ENCODE results near the gene KCNQ4. TPM values are rescaled to one million over a fixed set of nuclear protein-coding genes. Genes with fewer than 3 reads are reported as not detected.
A peak's percentile ranks its signal among the peaks of the same experiment; 100 is the strongest.

Gene KCNQ4
- total and polyA plus RNA-seq, 2 donors: 2.0 to 13.1 TPM

DNA sequence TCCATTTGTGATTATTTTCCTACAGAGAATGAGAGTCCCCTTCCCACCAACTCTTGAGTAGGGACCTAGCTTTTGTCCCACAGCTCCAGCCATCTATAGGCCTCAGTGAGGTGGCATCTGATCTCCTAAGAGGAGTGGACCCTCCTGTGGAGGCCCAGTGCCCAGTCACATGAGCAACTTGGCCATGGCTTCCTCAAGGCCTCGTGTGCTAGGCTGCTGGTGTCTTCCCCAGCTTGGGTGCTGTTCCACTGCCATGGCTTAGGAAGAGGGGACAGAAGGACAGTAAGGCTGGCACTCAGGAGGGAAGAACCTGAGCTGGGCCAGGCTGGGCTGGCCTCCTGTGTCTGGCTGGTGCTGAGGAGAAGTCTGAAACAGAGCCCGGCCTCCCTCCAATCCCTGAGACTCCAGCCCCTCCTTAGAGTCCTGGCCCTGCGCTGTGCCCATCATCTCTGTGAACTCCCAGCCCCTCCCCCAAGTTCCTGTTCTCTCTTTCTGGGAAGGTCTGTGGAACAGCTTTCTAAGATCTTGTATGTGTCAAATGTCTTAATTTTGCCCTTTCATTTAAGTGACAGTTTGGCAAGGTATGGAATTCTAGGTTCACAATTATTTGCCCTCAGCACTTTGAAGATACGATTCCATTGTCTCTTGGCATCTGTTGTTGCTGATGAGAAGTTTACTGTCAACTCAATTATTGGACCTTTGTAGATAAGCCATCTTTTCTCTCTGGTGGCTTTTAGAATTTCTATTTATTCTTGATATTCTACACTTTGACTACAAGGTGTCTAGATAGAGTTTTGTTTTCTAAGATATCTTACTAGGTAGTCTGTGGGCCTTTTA, 7.1 kb upstream of the KCNQ4 start:
- DNase-seq (ENCODE audit: extremely low spot score): no peak
- 96% methylated on average over 4 of the region's 4 CpGs for WGBS
- Histone ChIP-seq H3K27ac (ENCODE audit: low read depth) (no peak overlapping the region), H3K4me1 (ENCODE audit: insufficient read depth) (no peaks in the 10 kb centered on the region), H3K4me3 (ENCODE audit: low read depth, low read length) (no peak overlapping the region), H3K36me3 (ENCODE audit: insufficient read depth) (no peaks in the 10 kb centered on the region)

DNA sequence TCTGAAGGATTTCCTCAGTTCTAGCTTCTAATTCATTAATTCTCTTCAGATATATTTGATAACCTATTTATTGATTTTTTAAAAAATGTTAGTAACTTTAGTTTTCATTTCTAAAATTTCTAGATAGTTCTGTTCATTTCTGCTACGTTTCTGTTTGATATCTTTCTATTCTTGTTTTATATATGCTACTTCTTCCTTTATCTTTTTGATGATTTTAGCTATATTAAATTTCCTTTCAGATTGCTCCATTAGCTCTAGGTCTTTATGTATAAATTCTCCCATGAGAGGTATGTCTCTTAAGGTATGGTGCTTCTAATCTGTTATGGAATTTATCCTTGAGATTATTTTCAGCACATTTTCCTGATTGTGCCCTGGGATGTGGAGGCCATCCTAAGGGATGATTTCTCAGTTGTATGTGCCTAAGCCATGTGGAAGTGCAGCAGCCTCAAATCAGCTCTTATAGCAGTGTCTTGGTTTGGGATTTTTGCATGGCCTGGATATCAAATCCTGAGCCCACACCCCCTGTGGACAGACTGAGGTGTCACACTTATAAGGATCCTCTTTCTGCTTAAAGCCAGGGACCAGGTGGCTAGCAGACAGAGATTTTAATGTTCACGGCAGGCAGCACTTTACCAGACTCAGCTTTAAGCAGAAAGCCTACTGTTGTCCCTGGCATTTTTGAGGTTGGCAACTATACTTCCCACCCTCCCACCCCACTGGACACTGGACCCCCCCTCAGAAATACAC, 6.2 kb upstream of the KCNQ4 start:
- no peaks in the 10 kb centered on the region for H3K4me1 ChIP-seq (ENCODE audit: insufficient read depth)
- 97% methylated on average over 2 of the region's 2 CpGs for WGBS
- H3K27ac ChIP-seq (ENCODE audit: low read depth): no peak overlapping the region
- H3K36me3 ChIP-seq (ENCODE audit: insufficient read depth): no peaks in the 10 kb centered on the region
- no peak for DNase-seq (ENCODE audit: extremely low spot score)
- no peak overlapping the region for H3K4me3 ChIP-seq (ENCODE audit: low read depth, low read length)

DNA sequence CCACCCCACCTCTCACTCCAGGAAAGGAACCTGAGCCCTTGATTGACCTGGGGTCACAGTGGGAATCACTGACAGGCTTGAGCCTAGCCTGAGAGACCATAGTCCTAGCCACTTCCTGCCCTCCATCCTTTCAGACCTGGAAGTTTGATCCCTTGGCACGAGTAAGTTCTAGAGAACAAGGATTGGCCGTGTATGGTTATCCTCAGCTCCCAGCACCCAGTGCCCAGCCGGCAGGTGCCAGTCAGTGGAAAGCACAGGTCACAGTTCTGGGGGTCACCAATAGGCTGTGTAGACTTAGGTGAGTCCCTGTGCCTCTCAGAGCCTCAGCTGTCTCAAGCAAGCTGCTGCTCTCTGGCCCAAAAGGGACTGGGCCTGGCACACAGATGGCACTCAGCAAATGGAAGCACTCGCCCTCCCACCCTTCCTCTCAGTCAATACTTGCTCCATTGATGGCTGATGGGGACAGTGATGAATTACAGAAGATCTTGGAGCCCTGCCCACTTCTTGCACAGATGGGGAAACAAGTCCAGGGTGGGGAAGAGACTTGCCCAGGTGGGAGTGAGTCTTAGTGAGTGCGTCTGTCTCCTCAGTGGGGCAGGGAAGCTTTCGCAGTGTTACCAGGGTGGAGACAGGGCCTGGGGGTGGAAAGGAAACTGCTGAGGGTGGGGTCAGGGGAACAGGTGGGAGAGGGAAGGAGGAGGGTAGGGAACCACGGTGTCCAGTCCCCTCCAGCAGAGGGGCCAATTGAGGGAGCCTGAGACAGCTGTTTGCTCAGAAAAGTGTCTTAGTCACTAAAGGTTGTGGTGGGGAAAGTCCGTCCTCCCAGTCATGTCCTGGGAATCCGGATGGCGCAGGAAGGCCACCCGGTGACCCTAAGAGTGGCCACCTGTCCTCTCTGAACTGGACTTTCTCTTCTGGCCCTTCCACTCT, 2.6 kb upstream of the KCNQ4 start:
- 80% methylated on average over 11 of the region's 11 CpGs for WGBS
- Histone ChIP-seq H3K36me3 (ENCODE audit: insufficient read depth) (no peaks in the 10 kb centered on the region), H3K27ac (ENCODE audit: low read depth) (no peak overlapping the region), H3K4me3 (ENCODE audit: low read depth, low read length) (no peak overlapping the region), H3K4me1 (ENCODE audit: insufficient read depth) (peaks cover 2% of the 10 kb centered on the region)
- DNase-seq (ENCODE audit: extremely low spot score): no peak

DNA sequence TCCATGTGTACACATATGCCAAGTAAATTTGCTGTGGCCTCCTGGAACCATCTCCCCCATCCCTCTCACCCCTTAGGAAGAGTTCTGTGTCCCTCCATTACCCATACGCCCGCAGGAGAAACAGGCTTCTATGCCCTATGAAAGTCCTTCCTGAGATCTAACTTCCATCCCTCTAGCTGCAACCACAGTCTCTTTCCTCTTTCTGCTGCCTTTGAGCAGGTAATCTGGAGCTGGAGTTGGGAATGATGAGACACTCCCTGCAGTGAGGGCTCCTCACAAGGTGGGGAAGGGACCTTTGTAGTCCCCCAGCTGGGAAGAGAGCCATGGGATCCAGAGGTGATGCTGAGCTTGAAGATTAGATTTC, 2.0 kb upstream of the KCNQ4 start:
- no peak for DNase-seq (ENCODE audit: extremely low spot score)
- no peak overlapping the region for H3K27ac ChIP-seq (ENCODE audit: low read depth)
- H3K36me3 ChIP-seq (ENCODE audit: insufficient read depth): no peaks in the 10 kb centered on the region
- H3K4me3 ChIP-seq (ENCODE audit: low read depth, low read length): no peak overlapping the region
- 92% methylated on average over 2 of the region's 2 CpGs for WGBS
- H3K4me1 ChIP-seq (ENCODE audit: insufficient read depth): peaks cover 2% of the 10 kb centered on the region

DNA sequence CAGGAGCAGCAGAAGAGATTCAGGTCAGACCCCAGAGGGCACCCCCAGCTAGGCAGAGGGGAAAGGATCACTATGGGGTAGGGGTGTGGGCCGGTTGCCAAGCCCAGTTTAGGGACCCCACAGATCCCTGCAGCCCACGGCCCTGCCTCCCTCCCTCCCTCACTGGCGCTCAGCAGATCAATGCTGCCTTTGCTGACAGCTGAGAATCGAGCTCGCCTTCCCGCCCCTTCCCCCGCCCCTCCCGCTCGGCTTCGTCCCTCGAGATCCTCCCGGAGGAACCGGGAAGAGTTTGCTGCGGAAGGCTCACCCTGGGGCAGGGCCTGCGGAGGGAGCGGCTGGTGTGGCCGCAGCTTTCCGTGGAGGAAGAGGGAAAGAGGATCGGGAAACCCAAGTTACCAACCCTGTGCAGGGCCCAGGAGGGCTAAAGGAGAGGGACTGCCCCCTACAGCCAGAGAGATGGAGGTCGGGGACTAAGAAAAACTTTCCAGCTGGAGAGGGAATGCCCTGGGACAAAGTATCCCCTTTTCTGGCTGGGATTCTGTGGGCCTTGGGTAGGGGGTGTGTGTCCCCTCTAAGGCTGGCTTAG, 1.1 kb upstream of the KCNQ4 start:
- peak overlapping the region; percentile 5 for H3K4me3 ChIP-seq (ENCODE audit: low read depth, low read length)
- H3K36me3 ChIP-seq (ENCODE audit: insufficient read depth): no peaks in the 10 kb centered on the region
- DNase-seq (ENCODE audit: extremely low spot score): no peak
- WGBS: 3% methylated on average over 20 of the region's 20 CpGs
- no peak overlapping the region for H3K27ac ChIP-seq (ENCODE audit: low read depth)
- peaks cover 2% of the 10 kb centered on the region for H3K4me1 ChIP-seq (ENCODE audit: insufficient read depth)

DNA sequence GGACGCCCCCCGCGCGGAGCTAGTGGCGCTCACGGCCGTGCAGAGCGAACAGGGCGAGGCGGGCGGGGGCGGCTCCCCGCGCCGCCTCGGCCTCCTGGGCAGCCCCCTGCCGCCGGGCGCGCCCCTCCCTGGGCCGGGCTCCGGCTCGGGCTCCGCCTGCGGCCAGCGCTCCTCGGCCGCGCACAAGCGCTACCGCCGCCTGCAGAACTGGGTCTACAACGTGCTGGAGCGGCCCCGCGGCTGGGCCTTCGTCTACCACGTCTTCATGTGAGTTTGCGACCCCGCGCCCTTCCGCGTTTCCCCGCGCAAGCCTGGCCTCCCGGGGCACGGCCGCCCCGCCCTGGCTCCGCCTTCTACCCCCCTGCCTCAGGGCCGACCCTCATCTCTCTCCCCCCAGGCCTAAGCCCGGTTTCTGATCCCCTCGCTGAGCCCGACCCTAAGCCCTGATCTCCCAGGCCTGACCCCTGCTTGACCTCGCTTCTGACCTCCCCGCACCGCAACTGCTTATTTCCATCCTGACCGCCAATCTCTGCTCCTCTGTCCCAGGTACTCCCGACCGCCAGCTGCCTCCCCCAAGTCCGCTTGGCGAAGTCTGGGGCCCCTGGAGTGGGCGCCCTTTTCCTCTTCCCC, 669 bp downstream of the KCNQ4 start:
- Histone ChIP-seq H3K36me3 (ENCODE audit: insufficient read depth) (no peaks in the 10 kb centered on the region), H3K27ac (ENCODE audit: low read depth) (no peak overlapping the region), H3K4me1 (ENCODE audit: insufficient read depth) (peaks cover 2% of the 10 kb centered on the region), H3K4me3 (ENCODE audit: low read depth, low read length) (peak overlapping the region; percentile 66)
- WGBS: 14% methylated on average over 63 of the region's 63 CpGs
- DNase-seq (ENCODE audit: extremely low spot score): no peak

DNA sequence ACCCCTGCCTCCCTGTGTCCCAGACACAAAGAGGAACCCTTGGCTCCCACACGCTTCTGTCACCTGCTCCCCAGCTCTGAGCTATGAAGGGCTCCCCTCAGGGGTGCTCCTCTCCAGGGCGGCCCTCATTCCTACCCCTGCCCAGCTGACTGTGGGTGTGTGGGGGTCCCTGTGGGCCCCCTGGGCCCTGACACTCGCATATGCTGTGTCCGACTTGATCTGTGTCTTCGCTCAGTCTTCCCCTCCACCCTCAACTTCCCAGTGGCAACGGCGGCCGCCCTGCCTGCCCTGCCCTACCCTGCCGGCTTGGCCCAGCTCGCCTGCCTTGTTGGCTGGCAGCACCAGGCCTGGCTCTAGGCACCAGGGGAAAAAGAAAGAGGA, 1.2 kb downstream of the KCNQ4 start:
- H3K4me1 ChIP-seq (ENCODE audit: insufficient read depth): peaks cover 2% of the 10 kb centered on the region
- no peak for DNase-seq (ENCODE audit: extremely low spot score)
- H3K4me3 ChIP-seq (ENCODE audit: low read depth, low read length): no peak overlapping the region
- H3K36me3 ChIP-seq (ENCODE audit: insufficient read depth): no peaks in the 10 kb centered on the region
- 65% methylated on average over 10 of the region's 10 CpGs for WGBS
- H3K27ac ChIP-seq (ENCODE audit: low read depth): no peak overlapping the region

DNA sequence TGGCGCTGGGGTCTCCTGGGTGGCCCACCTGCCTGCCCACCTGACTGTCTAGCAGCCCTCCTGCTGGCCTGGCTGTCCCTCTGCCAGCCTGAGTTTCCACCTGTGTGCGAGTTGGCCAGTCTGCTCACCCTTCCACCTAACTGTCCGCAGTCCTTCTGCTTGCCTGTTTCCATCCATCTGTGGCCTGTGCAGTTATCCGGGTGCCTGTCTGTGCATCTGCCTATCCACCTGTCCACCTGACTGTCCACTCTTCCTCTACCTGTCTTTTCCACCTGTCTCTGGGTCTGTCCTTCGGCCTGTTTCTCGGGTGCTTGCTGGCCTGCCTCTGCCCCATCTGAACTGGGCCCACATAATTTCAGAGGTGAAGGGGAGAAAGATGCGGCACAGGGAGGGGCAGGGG, 1.9 kb downstream of the KCNQ4 start:
- 94% methylated on average over 7 of the region's 7 CpGs for WGBS
- no peaks in the 10 kb centered on the region for H3K36me3 ChIP-seq (ENCODE audit: insufficient read depth)
- no peak overlapping the region for H3K4me3 ChIP-seq (ENCODE audit: low read depth, low read length)
- DNase-seq (ENCODE audit: extremely low spot score): no peak
- H3K4me1 ChIP-seq (ENCODE audit: insufficient read depth): peaks cover 2% of the 10 kb centered on the region
- no peak overlapping the region for H3K27ac ChIP-seq (ENCODE audit: low read depth)

DNA sequence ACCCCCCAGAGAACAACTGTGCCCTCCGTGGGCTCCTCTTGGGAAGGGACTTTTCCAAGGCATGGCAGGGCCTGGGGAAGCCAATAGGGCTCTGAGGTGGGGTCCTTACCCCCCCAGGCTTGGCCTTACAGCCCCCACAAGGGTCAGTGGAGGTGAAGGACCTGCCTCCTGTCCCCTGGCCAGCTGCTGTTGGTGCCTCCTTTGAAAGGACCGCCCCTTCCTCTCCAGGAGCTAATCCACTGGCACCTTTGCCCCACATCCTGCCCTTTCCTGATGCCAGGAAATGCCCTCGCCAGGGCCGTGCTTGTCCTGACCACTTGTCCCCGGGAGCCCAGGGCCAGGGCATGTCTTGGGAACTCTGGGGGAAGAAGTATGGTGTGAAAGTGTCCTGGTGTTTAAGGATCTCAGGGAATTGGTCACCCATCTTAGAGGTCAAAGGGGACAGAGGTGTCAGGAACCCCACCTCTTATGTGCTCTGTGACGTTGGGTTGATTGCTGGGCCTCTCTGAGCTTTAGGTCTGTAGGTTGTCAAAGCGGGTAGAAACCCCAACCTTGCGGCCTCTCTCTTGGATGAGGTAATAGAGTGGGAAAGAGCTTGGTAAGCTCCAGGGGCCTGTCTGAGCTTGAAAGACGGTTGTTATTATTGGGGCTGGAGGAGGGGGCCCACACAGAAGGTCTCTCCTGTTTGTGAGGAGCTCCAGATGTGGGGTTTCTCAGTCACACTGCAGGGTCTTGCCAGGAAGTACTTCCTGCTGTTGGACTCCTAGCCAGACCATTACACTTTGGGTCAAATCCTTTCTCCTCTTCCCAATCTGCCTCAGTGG, 2.8 kb downstream of the KCNQ4 start:
- no peak overlapping the region for H3K4me3 ChIP-seq (ENCODE audit: low read depth, low read length)
- WGBS: 72% methylated on average over 9 of the region's 9 CpGs
- H3K36me3 ChIP-seq (ENCODE audit: insufficient read depth): no peaks in the 10 kb centered on the region
- DNase-seq (ENCODE audit: extremely low spot score): no peak
- no peak overlapping the region for H3K27ac ChIP-seq (ENCODE audit: low read depth)
- peaks cover 2% of the 10 kb centered on the region for H3K4me1 ChIP-seq (ENCODE audit: insufficient read depth)

DNA sequence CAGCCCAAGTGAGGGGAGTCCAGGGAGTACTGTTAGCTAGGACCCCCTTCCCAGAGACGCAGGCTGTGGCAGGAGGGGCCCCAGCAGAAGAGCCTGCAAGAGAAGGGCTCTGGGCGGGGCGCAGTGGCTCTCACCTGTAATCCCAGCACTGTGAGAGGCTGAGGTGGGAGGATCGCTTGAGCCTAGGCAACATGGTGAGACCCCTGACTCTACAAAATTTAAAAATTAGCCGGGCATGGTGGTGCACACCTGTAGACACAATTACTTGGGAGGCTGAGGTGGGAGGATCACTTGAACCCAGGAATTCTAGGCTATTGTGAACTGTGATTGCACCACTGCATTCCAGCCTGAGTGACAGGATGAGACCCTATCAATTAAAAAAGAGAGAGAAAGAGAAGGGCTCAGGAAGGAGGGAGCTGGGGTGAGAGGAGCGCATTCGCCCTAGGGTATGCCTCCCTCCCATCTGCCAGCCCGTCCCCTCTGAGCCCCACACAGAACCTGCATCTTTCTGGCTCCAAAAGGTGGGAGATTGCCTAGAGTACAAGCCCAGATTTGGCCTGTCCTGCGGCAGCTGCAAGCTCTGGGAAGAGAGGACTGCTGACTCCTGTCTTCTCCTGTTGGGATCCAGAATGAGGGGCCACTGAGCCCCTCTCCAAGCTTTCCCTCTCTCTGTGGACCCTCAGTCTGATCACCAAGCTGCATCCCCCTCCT, 3.6 kb downstream of the KCNQ4 start:
- H3K4me1 ChIP-seq (ENCODE audit: insufficient read depth): peaks cover 2% of the 10 kb centered on the region
- 81% methylated on average over 9 of the region's 9 CpGs for WGBS
- DNase-seq (ENCODE audit: extremely low spot score): no peak
- no peak overlapping the region for H3K27ac ChIP-seq (ENCODE audit: low read depth)
- no peak overlapping the region for H3K4me3 ChIP-seq (ENCODE audit: low read depth, low read length)
- H3K36me3 ChIP-seq (ENCODE audit: insufficient read depth): no peaks in the 10 kb centered on the region

DNA sequence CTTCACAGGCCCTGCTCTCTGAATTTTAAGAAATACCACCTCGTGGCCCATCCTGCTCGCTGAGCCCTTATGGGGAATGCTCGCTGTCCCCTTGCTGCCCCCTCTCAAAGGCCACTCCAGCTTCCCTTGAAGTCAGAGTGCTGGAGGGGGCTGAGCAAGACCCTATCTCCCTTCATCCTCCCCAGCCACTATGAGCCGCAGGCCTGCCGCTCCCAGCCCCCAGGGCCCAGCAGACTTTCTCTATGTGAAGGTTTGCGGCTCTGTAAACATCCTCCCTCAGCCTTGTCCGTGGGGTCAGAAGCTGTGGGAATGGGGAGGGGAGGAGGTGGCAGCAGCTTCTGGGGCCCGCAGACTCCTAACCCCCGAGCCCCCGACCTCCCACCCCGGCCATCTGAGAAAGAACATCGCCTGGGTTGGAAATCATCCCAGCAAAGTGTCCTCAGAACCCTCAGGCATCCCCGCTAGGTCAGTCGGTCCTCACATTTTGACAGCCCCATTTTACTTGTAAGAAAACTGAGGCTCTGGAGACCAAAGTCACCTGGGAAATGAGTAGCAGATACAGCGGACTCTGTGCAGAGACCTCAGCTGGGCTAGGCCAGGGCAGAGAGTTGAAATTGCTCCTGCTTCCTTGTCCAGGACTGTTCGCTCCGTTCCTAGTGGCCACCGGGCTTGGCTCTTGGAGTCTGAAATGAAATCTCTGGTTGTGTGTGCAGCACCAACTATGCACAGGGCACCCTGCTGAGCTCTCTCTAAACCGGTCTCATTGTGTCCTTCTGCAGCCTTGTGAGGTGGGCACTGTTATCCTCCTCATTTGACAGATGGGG, 4.4 kb downstream of the KCNQ4 start:
- H3K4me1 ChIP-seq (ENCODE audit: insufficient read depth): peaks cover 2% of the 10 kb centered on the region
- H3K36me3 ChIP-seq (ENCODE audit: insufficient read depth): no peaks in the 10 kb centered on the region
- DNase-seq (ENCODE audit: extremely low spot score): no peak
- no peak overlapping the region for H3K27ac ChIP-seq (ENCODE audit: low read depth)
- no peak overlapping the region for H3K4me3 ChIP-seq (ENCODE audit: low read depth, low read length)
- WGBS: 68% methylated on average over 19 of the region's 19 CpGs
